ENCODE data around the gene ADARB2. TPM values are rescaled to one million over a fixed set of nuclear protein-coding genes. Genes with fewer than 3 reads are reported as not detected.
A peak's percentile ranks its signal among the peaks of the same experiment; 100 is the strongest.

ADARB2 gene
- total RNA-seq, 4 donors from 2014 or later = 2.3 to 3.7 (median 2.6) TPM

- peaks cover 0 to 28% (median 19%) of the 10 kb centered on the region in 4 donors for H3K9me3 ChIP-seq
- 93% methylated on average over 25 of the region's 25 CpGs for WGBS
- H3K27me3 ChIP-seq = peaks cover 0 to 31% (median 0%) of the 10 kb centered on the region in 4 donors
- H3K36me3 ChIP-seq = no peaks in the 10 kb centered on the region
- TF ChIP-seq CTCF (IDR thresholded peaks at IDR 0.05) (no peak), POLR2A (IDR thresholded peaks at IDR 0.05; ENCODE audit: low read depth) (no peak), EP300 (IDR thresholded peaks at IDR 0.05) (no peak), POLR2AphosphoS5 (IDR thresholded peaks at IDR 0.05) (no peak)
- peak; percentile 68 for DNase-seq (ENCODE audit: extremely low spot score)
- H3K27ac ChIP-seq (replicated peaks in 1 of 4) = no peak overlapping the region
- H3K4me3 ChIP-seq = no peak overlapping the region
- H3K4me1 ChIP-seq = no peaks in the 10 kb centered on the region
- intact Hi-C loops (cut with DNase I) = no loop called here
These were observed 9.5 kb upstream of the ADARB2 start for GRCh38 chr10:1746796-1747195.

- Histone ChIP-seq H3K27me3 (peaks cover 0 to 40% (median 0%) of the 10 kb centered on the region in 4 donors), H3K4me1 (no peaks in the 10 kb centered on the region), H3K9me3 (peaks cover 0 to 23% (median 13%) of the 10 kb centered on the region in 4 donors), H3K36me3 (no peaks in the 10 kb centered on the region), H3K27ac (replicated peaks in 1 of 4) (no peak overlapping the region), H3K4me3 (no peak overlapping the region)
- peak; percentile 87 for DNase-seq (ENCODE audit: extremely low spot score)
- 55% methylated on average over 9 of the region's 9 CpGs for WGBS
- intact Hi-C loops (cut with DNase I) = no loop called here
- TF ChIP-seq CTCF (IDR thresholded peaks at IDR 0.05) (no peak), POLR2A (IDR thresholded peaks at IDR 0.05; ENCODE audit: low read depth) (no peak), POLR2AphosphoS5 (IDR thresholded peaks at IDR 0.05) (no peak), EP300 (IDR thresholded peaks at IDR 0.05) (no peak)
These were observed 8.6 kb upstream of the ADARB2 start for GRCh38 chr10:1745780-1746456.

GRCh38 chr10:1744524-1744923, 7.2 kb upstream of the ADARB2 start:
- H3K9me3 ChIP-seq = peaks cover 0 to 14% (median 4%) of the 10 kb centered on the region in 4 donors
- no peak overlapping the region for H3K27ac ChIP-seq (replicated peaks in 1 of 4)
- intact Hi-C loops (cut with DNase I) = no loop called here
- H3K27me3 ChIP-seq = peaks cover 0 to 54% (median 5%) of the 10 kb centered on the region in 4 donors
- no peak for DNase-seq (ENCODE audit: extremely low spot score)
- TF ChIP-seq POLR2A (IDR thresholded peaks at IDR 0.05; ENCODE audit: low read depth) (no peak), EP300 (IDR thresholded peaks at IDR 0.05) (no peak), CTCF (IDR thresholded peaks at IDR 0.05) (no peak), POLR2AphosphoS5 (IDR thresholded peaks at IDR 0.05) (no peak)
- no peak overlapping the region for H3K4me3 ChIP-seq
- 87% methylated on average over 11 of the region's 12 CpGs for WGBS
- no peaks in the 10 kb centered on the region for H3K36me3 ChIP-seq
- no peaks in the 10 kb centered on the region for H3K4me1 ChIP-seq

- Histone ChIP-seq H3K27ac (replicated peaks in 1 of 4) (no peak overlapping the region), H3K4me3 (no peak overlapping the region), H3K9me3 (peaks cover 0 to 2% (median 0%) of the 10 kb centered on the region in 4 donors), H3K4me1 (no peaks in the 10 kb centered on the region), H3K27me3 (peaks cover 0 to 64% (median 5%) of the 10 kb centered on the region in 4 donors), H3K36me3 (no peaks in the 10 kb centered on the region)
- DNase-seq (ENCODE audit: extremely low spot score) = no peak
- WGBS = 55% methylated on average over 10 of the region's 10 CpGs
- intact Hi-C loops (cut with DNase I) = no loop called here
- TF ChIP-seq EP300 (IDR thresholded peaks at IDR 0.05) = no peak
- no peak for TF ChIP-seq POLR2AphosphoS5 (IDR thresholded peaks at IDR 0.05)
- TF ChIP-seq CTCF (IDR thresholded peaks at IDR 0.05) = no peak
- no peak for TF ChIP-seq POLR2A (IDR thresholded peaks at IDR 0.05; ENCODE audit: low read depth)
These were observed 5.8 kb upstream of the ADARB2 start for GRCh38 chr10:1743141-1743540.

All from esophagus muscularis mucosa (tissue), 4 donors.